Tibial nerve (tissue), 4 donors: Measurements from ENCODE around the gene NCAPG2.
A peak's percentile ranks its signal among the peaks of the same experiment; 100 is the strongest.

Experiments used
- CTCF ChIP-seq, 5 experiments: fragments of 200-600 bp in 3 of 5; fragments of 450-650 bp in 2 of 5; sonication (generic) in 3 of 5; IDR thresholded peaks; one replicate each; pipeline ENCODE4 v1.5.1; 2016 to 2019; ENCODE audit warnings: antibody characterized with exemption in 5 of 5, mild to moderate bottlenecking in 3 of 5, moderate library complexity in 2 of 5
- EP300 ChIP-seq, 2 donors: sonication (generic); formaldehyde crosslinking; IDR thresholded peaks; one replicate each; pipeline ENCODE4 v1.6.1; 2017; ENCODE audit warnings: antibody characterized with exemption in 2 of 2, mild to moderate bottlenecking in 1 of 2

- TF ChIP-seq CTCF (IDR thresholded peaks at IDR 0.05) (no peak), EP300 (IDR thresholded peaks at IDR 0.05) (peak in 1 of 2 donors; percentile 8)
Observed at GRCh38 chr7:158740013-158740656, 35.5 kb upstream of the NCAPG2 start.
